HG02678 (cell line): ENCODE measurements around the gene GRID1.

ENCODE experiments used
- ATAC-seq: cut with Tn5 transposase; IDR thresholded peaks from one replicate; pipeline ENCODE4 v1.9.1; 2021; ENCODE audit warnings: mild to moderate bottlenecking, moderate library complexity; ENCODE audit not compliant: unreplicated experiment

GRID1 gene

GRCh38 chr10:86155054-86155921 is 211.3 kb downstream of the GRID1 start:
- ATAC-seq = no peak

DNA sequence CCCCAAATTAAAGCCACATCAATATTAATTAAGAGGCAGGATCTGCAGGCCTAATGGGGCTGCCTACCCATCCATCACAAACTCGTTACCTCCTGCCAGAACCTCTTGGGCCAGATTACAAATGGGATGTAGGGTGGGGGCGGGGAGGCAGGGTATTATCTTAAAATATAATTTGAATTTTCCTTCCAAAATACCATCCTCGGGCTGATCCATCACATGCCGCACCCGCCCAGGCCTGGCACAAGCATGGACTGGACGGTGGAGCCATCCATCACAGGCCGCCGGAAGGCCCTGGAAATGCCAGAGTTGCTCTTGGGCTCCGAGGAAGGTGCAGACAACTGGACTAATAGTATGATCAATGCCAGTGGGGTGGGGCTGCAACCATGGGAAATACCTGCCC is 212.8 kb downstream of the GRID1 start:
- ATAC-seq = no peak

- ATAC-seq = no peak
Observed at GRCh38 chr10:86152911-86153310, 213.7 kb downstream of the GRID1 start.

GRCh38 chr10:86152354-86152753 is 214.2 kb downstream of the GRID1 start:
- no peak for ATAC-seq

- ATAC-seq = no peak
Observed at GRCh38 chr10:86151613-86152012, 215.0 kb downstream of the GRID1 start.

GRCh38 chr10:86149257-86149656 is 217.3 kb downstream of the GRID1 start:
- no peak for ATAC-seq

DNA sequence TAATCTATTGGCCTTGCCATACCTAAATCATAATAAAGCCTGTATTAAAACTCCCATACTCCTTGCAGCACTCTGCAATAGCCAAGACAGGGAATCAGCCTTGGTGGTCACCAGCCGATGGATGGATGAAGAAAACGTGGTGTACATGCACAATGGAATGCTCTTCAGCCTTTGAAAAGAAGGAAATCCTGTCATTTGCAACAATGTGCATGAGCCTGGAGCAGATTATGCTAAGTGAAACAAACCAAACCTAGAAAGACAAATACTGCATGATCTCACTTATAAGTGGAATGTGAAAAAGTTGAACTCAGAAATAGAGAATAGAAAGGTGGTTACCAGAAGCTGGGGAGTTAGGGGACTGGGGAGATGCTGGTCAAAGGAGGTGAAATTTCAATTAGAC is 218.5 kb downstream of the GRID1 start:
- no peak for ATAC-seq

DNA sequence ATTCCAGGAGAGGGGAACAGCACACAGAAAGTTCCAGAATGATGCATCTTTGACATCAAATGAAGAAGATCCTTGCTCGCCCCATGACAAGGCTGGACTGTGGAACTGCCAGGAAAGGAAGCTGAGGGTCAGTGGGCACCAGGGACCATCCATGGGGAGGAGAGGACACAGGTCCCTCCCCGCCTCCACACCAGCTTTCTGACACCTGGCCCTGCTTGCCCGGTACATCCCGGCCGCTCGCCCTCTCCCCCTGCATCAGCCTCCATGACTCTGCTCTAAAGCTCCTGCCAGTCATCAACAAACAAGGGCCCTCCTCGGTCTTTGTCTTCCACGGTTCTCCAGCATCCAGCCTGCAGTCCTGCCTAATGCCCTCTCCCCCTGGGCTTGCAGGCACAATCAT is 222.3 kb downstream of the GRID1 start:
- no peak for ATAC-seq

- no peak for ATAC-seq
Observed at GRCh38 chr10:86141896-86142295, 224.7 kb downstream of the GRID1 start.

DNA sequence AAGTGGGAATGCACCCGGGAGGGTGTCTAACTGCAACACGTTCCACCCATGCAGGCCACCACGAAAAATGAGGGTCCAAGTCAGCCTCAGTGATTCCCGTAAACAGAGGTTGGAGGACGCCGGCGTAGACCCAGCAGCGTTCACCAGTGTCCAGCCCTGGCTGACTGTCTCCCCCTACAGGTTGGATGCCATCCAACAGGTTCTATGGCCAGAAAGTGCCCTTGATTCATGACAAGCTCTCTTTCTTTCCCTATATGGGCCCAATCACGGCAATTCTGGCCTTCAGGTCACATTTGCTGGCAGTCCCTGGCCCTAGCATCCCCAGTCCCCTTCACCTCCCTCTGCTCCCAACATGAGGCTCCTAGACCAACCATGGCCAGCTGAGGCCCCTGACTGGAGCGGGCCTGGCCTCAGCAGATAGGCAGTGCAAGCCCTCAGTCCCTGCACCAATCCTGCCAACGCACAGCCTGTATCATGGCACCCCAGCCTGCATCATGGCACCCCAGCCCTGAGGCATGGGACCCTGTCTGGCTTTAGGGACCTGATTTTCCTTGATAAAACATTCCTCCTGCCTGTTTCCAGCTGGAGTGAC is 227.4 kb downstream of the GRID1 start:
- ATAC-seq = no peak

DNA sequence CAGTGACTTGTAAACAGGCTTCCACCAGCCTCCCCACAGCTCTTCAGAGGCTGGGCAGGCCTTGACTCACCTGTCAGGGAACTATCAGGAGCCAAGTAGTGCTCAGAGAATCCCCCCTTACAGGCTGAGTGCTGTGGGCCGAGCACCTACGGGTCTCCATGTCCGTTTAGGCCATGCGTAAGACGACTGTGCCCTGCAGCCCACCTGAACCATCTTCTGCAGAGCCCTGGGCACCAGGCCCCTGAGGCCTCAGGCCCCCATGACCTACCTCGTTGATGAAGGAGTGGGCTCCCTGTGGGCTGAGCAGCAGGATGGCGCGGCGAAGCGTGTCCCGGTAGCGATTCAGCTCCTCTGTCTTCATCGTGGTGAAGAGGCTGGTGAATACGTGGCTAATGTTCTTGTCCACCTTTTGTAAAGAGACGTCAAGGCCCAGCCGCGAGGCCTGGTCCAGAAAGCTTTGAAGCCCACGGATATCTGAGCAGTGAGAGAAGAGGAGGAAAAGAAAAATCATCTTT is 228.0 kb downstream of the GRID1 start:
- ATAC-seq = no peak

- no peak for ATAC-seq
Observed at GRCh38 chr10:86137561-86137960, 229.0 kb downstream of the GRID1 start.

GRCh38 chr10:86136934-86137333 is 229.7 kb downstream of the GRID1 start:
- ATAC-seq = no peak

GRCh38 chr10:86135191-86135590 is 231.4 kb downstream of the GRID1 start:
- ATAC-seq = no peak

DNA sequence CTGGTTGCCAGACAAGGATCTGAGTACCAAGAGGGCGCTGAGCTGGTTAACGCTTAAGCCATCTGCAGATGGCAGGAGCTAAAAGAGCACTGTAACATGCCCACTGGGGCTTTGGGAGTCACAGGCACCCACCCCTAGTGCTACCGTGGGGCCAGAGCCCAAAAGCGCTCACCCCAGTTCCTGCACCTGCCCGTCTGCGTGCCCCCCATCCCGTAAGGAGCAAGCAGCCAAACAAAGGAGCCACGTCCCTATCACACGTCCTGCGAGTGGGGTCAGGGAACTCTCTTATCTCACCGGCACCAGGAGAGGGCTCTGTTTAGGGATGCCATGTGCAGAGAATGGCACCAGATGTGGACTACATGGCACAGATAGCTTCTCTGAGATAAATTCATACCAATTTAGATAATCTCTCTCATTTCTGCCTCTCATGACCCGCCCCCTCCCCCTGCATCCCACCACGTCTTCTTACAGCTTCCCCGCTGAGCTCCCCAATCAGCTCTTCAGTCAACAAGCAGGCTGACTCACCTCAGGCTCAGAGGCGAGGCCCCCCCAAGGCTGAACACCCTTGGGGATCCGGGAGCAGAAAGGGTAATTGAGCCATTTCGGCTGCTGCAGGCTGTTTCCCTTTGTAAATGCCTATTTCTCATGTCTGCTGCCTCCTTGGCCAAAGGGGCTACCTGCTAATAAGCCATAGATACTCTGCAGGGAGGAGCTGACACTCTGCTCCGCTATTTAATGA is 235.7 kb downstream of the GRID1 start:
- no peak for ATAC-seq

- no peak for ATAC-seq
Observed at GRCh38 chr10:86130041-86130440, 236.6 kb downstream of the GRID1 start.

DNA sequence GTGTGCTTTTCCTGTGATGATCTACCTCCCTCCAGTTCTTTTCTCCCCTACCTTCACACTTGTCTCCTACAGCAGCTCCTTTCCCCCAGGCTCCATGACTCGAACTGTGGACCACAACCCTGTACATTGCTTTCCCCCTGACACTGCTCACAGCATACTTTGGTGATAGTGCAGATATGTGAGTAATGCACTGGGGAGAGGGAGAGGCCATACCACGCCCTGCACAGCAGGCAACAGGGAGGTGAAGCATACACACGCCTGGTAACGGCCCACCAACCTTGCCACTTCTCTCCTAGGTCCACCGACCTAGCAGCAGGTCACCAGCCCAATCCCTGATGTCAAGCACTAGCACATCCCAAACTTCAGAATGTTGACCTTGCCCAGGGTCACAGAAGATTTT is 238.2 kb downstream of the GRID1 start:
- no peak for ATAC-seq

DNA sequence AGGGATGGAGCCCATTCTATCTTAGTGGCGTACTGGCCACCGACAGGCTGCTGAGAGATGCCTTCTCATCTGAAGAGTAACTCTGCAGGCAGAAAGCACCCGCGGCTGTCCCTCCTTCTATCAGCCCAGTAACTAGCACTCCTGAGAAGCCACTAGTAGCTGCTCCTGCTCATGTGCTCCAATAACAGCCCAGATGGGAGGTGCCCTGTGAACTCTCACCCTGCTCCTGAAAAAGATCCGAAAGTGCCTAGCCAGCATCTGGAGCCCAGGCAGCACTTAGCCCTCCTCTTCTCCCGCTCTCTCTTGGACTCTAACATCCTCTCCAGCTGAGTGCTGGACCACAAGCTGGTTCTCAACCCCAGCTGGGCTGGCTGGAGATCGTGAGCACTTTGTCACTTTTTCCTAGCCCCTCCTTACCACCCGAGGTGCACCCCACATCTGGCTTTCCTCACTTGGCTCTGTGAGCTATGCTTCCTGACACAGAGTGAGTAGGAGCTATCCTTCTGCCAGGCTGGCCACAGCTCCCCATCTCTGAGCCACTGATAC is 239.2 kb downstream of the GRID1 start:
- ATAC-seq = no peak

DNA sequence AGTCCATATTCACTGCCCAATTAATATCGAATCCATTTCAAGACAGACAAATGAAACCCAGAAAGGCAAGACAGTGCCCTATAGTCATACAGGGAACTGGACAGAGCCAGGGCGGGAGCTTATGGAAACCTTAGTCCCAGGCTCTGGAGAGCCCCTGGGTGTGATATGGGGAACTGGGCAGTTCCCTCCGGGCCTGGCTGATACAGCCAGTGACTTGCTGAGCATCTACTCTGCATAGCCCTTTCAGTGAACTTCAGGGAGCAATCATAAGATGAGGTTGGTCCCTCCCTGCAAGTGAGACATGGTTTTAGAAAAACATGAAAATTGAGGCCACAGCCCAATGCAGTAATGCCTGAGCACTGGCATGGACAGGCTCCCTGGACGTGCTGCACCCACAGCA is 241.9 kb downstream of the GRID1 start:
- no peak for ATAC-seq

- no peak for ATAC-seq
Observed at GRCh38 chr10:86123715-86124114, 242.9 kb downstream of the GRID1 start.

- ATAC-seq = no peak
Observed at GRCh38 chr10:86123304-86123703, 243.3 kb downstream of the GRID1 start.
